ENCODE measurements around the gene KCNH5. TPM values are rescaled to one million over a fixed set of nuclear protein-coding genes. Genes with fewer than 3 reads are reported as not detected.

Gene KCNH5
- total RNA-seq, 2 experiments from 2014 or later = not detected

GRCh38 chr14:62718629-62719028 is 326.6 kb downstream of the KCNH5 start:
- H3K27me3 Mint-ChIP-seq (ENCODE audit: low read depth) = no peaks in the 10 kb centered on the region
- H3K27ac Mint-ChIP-seq = no peak overlapping the region
- POLR2A ChIA-PET = no interaction called here
- no peaks in the 10 kb centered on the region for H3K4me1 Mint-ChIP-seq (ENCODE audit: low read depth)
- no peak overlapping the region for H3K4me3 Mint-ChIP-seq
- no peaks in the 10 kb centered on the region for H3K36me3 Mint-ChIP-seq (ENCODE audit: low read depth)
- CTCF ChIA-PET = no interaction called here
- H3K9me3 Mint-ChIP-seq (ENCODE audit: insufficient read depth) = no peaks in the 10 kb centered on the region
- DNase-seq (no peak), ATAC-seq (no peak)

GRCh38 chr14:62711351-62712023 is 333.8 kb downstream of the KCNH5 start:
- H3K9me3 Mint-ChIP-seq (ENCODE audit: insufficient read depth) = no peaks in the 10 kb centered on the region
- ATAC-seq (no peak), DNase-seq (no peak)
- H3K4me3 Mint-ChIP-seq = no peak overlapping the region
- H3K4me1 Mint-ChIP-seq (ENCODE audit: low read depth) = no peaks in the 10 kb centered on the region
- ChIA-PET POLR2A (no interaction called here), CTCF (no interaction called here)
- no peaks in the 10 kb centered on the region for H3K36me3 Mint-ChIP-seq (ENCODE audit: low read depth)
- no peak overlapping the region for H3K27ac Mint-ChIP-seq
- H3K27me3 Mint-ChIP-seq (ENCODE audit: low read depth) = no peaks in the 10 kb centered on the region

- H3K27me3 Mint-ChIP-seq (ENCODE audit: low read depth) = no peaks in the 10 kb centered on the region
- no peak overlapping the region for H3K4me3 Mint-ChIP-seq
- H3K27ac Mint-ChIP-seq = no peak overlapping the region
- ChIA-PET CTCF (no interaction called here), POLR2A (no interaction called here)
- H3K9me3 Mint-ChIP-seq (ENCODE audit: insufficient read depth) = no peaks in the 10 kb centered on the region
- no peaks in the 10 kb centered on the region for H3K36me3 Mint-ChIP-seq (ENCODE audit: low read depth)
- DNase-seq (no peak), ATAC-seq (no peak)
- no peaks in the 10 kb centered on the region for H3K4me1 Mint-ChIP-seq (ENCODE audit: low read depth)
Observed at GRCh38 chr14:62710811-62711210, 334.4 kb downstream of the KCNH5 start.

- H3K4me1 Mint-ChIP-seq (ENCODE audit: low read depth) = no peaks in the 10 kb centered on the region
- no peaks in the 10 kb centered on the region for H3K36me3 Mint-ChIP-seq (ENCODE audit: low read depth)
- ATAC-seq = no peak
- DNase-seq = no peak
- no peaks in the 10 kb centered on the region for H3K9me3 Mint-ChIP-seq (ENCODE audit: insufficient read depth)
- H3K27ac Mint-ChIP-seq = no peak overlapping the region
- no peak overlapping the region for H3K4me3 Mint-ChIP-seq
- POLR2A ChIA-PET = no interaction called here
- CTCF ChIA-PET = no interaction called here
- H3K27me3 Mint-ChIP-seq (ENCODE audit: low read depth) = no peaks in the 10 kb centered on the region
Observed at GRCh38 chr14:62709773-62710172, 335.5 kb downstream of the KCNH5 start.

- POLR2A ChIA-PET = no interaction called here
- H3K4me3 Mint-ChIP-seq = no peak overlapping the region
- no peaks in the 10 kb centered on the region for H3K4me1 Mint-ChIP-seq (ENCODE audit: low read depth)
- CTCF ChIA-PET = no interaction called here
- DNase-seq (no peak), ATAC-seq (no peak)
- H3K36me3 Mint-ChIP-seq (ENCODE audit: low read depth) = no peaks in the 10 kb centered on the region
- H3K27ac Mint-ChIP-seq = no peak overlapping the region
- H3K27me3 Mint-ChIP-seq (ENCODE audit: low read depth) = no peaks in the 10 kb centered on the region
- H3K9me3 Mint-ChIP-seq (ENCODE audit: insufficient read depth) = no peaks in the 10 kb centered on the region
Observed at GRCh38 chr14:62706217-62706616, 339.0 kb downstream of the KCNH5 start.

GRCh38 chr14:62697461-62697860 is 347.8 kb downstream of the KCNH5 start:
- CTCF ChIA-PET = no interaction called here
- no peaks in the 10 kb centered on the region for H3K4me1 Mint-ChIP-seq (ENCODE audit: low read depth)
- no peak overlapping the region for H3K27ac Mint-ChIP-seq
- ATAC-seq = no peak
- no peaks in the 10 kb centered on the region for H3K36me3 Mint-ChIP-seq (ENCODE audit: low read depth)
- POLR2A ChIA-PET = no interaction called here
- DNase-seq = no peak
- H3K9me3 Mint-ChIP-seq (ENCODE audit: insufficient read depth) = no peaks in the 10 kb centered on the region
- no peaks in the 10 kb centered on the region for H3K27me3 Mint-ChIP-seq (ENCODE audit: low read depth)
- no peak overlapping the region for H3K4me3 Mint-ChIP-seq

- Mint-ChIP-seq H3K36me3 (ENCODE audit: low read depth) (no peaks in the 10 kb centered on the region), H3K27me3 (ENCODE audit: low read depth) (no peaks in the 10 kb centered on the region), H3K4me1 (ENCODE audit: low read depth) (no peaks in the 10 kb centered on the region), H3K9me3 (ENCODE audit: insufficient read depth) (no peaks in the 10 kb centered on the region), H3K4me3 (no peak overlapping the region), H3K27ac (no peak overlapping the region)
- DNase-seq (no peak), ATAC-seq (no peak)
- ChIA-PET CTCF (no interaction called here), POLR2A (no interaction called here)
Observed at GRCh38 chr14:62696929-62697328, 348.3 kb downstream of the KCNH5 start.

GRCh38 chr14:62696331-62696924 is 348.8 kb downstream of the KCNH5 start:
- H3K27me3 Mint-ChIP-seq (ENCODE audit: low read depth) = no peaks in the 10 kb centered on the region
- H3K4me1 Mint-ChIP-seq (ENCODE audit: low read depth) = no peaks in the 10 kb centered on the region
- ChIA-PET CTCF (no interaction called here), POLR2A (no interaction called here)
- ATAC-seq (no peak), DNase-seq (no peak)
- no peak overlapping the region for H3K27ac Mint-ChIP-seq
- H3K4me3 Mint-ChIP-seq = no peak overlapping the region
- no peaks in the 10 kb centered on the region for H3K9me3 Mint-ChIP-seq (ENCODE audit: insufficient read depth)
- no peaks in the 10 kb centered on the region for H3K36me3 Mint-ChIP-seq (ENCODE audit: low read depth)

GRCh38 chr14:62694075-62694474 is 351.2 kb downstream of the KCNH5 start:
- Mint-ChIP-seq H3K4me1 (ENCODE audit: low read depth) (no peaks in the 10 kb centered on the region), H3K27me3 (ENCODE audit: low read depth) (no peaks in the 10 kb centered on the region), H3K9me3 (ENCODE audit: insufficient read depth) (peaks cover 3% of the 10 kb centered on the region), H3K27ac (no peak overlapping the region), H3K36me3 (ENCODE audit: low read depth) (no peaks in the 10 kb centered on the region), H3K4me3 (no peak overlapping the region)
- ATAC-seq = no peak
- no peak for DNase-seq
- ChIA-PET CTCF (no interaction called here), POLR2A (no interaction called here)

GRCh38 chr14:62692490-62693106 is 352.7 kb downstream of the KCNH5 start:
- H3K27me3 Mint-ChIP-seq (ENCODE audit: low read depth) = no peaks in the 10 kb centered on the region
- H3K27ac Mint-ChIP-seq = no peak overlapping the region
- ChIA-PET CTCF (interaction anchor here (0.6 kb wide), 1 partner anchor 36 kb away, joined by 4 read pairs; no protein-coding TSS in a partner anchor), POLR2A (no interaction called here)
- ATAC-seq (no peak), DNase-seq (no peak)
- H3K4me3 Mint-ChIP-seq = no peak overlapping the region
- no peaks in the 10 kb centered on the region for H3K36me3 Mint-ChIP-seq (ENCODE audit: low read depth)
- peaks cover 3% of the 10 kb centered on the region for H3K9me3 Mint-ChIP-seq (ENCODE audit: insufficient read depth)
- no peaks in the 10 kb centered on the region for H3K4me1 Mint-ChIP-seq (ENCODE audit: low read depth)

- ATAC-seq (no peak), DNase-seq (no peak)
- Mint-ChIP-seq H3K4me1 (ENCODE audit: low read depth) (no peaks in the 10 kb centered on the region), H3K9me3 (ENCODE audit: insufficient read depth) (peaks cover 3% of the 10 kb centered on the region), H3K27ac (no peak overlapping the region), H3K36me3 (ENCODE audit: low read depth) (no peaks in the 10 kb centered on the region), H3K27me3 (ENCODE audit: low read depth) (no peaks in the 10 kb centered on the region), H3K4me3 (no peak overlapping the region)
- ChIA-PET CTCF (no interaction called here), POLR2A (no interaction called here)
Observed at GRCh38 chr14:62691647-62692489, 353.4 kb downstream of the KCNH5 start.

GRCh38 chr14:62689733-62690132 is 355.5 kb downstream of the KCNH5 start:
- Mint-ChIP-seq H3K9me3 (ENCODE audit: insufficient read depth) (peaks cover 3% of the 10 kb centered on the region), H3K27me3 (ENCODE audit: low read depth) (no peaks in the 10 kb centered on the region)

More at GRCh38 chr14:62689733-62690132, 355.5 kb downstream of the KCNH5 start:
- ChIA-PET CTCF (no interaction called here), POLR2A (no interaction called here)
- Mint-ChIP-seq H3K27ac (no peak overlapping the region), H3K4me1 (ENCODE audit: low read depth) (no peaks in the 10 kb centered on the region), H3K36me3 (ENCODE audit: low read depth) (no peaks in the 10 kb centered on the region), H3K4me3 (no peak overlapping the region)
- DNase-seq (no peak), ATAC-seq (no peak)

All from activated CD8-positive, alpha-beta T cell treated with anti-CD3 and anti-CD28 coated beads, Interleukin-2, amount 10 ng/mL, durations not matched to agents 7 days and 5 days (primary cell).